ACC112 (cell line): ENCODE results near the gene C3orf52.

Experiments used
- H2AFZ ChIP-seq: fragments of 200-600 bp; sonication (generic); one replicate; pipeline ENCODE4 v1.6.0; 2017; ENCODE audit warnings: antibody characterized with exemption, low read length; ENCODE audit not compliant: unreplicated experiment
- H3K27ac ChIP-seq: fragments of 200-600 bp; sonication (generic); 2 replicates; pipeline ENCODE4 v1.5.1; 2014; ENCODE audit warnings: low read depth, mild to moderate bottlenecking, antibody characterized with exemption, low read length, moderate library complexity
- H3K27me3 ChIP-seq: fragments of 200-600 bp; sonication (generic); 2 replicates; pipeline ENCODE4 v1.6.1; 2014; ENCODE audit warnings: mild to moderate bottlenecking, antibody characterized with exemption, low read length, moderate library complexity, mixed read lengths; ENCODE audit not compliant: insufficient read depth
- H3K36me3 ChIP-seq: fragments of 200-600 bp; sonication (generic); 2 replicates; pipeline ENCODE4 v1.6.1; 2016; ENCODE audit warnings: mild to moderate bottlenecking, antibody characterized with exemption, low read length, moderate library complexity, mixed read lengths; ENCODE audit not compliant: insufficient read depth
- H3K4me1 ChIP-seq: fragments of 200-600 bp; sonication (generic); one replicate; pipeline ENCODE4 v1.6.1; 2016; ENCODE audit warnings: low read length, mixed read lengths; ENCODE audit not compliant: insufficient read depth, unreplicated experiment, control insufficient read depth
- H3K4me3 ChIP-seq: fragments of 200-600 bp; sonication (generic); 2 replicates; pipeline ENCODE4 v1.5.1; 2014; ENCODE audit warnings: mild to moderate bottlenecking, low read depth, low read length
- H3K79me2 ChIP-seq: fragments of 200-600 bp; sonication (generic); one replicate; pipeline ENCODE4 v1.6.0; 2016; ENCODE audit warnings: low read length; ENCODE audit not compliant: control insufficient read depth, unreplicated experiment, insufficient read depth

C3orf52 gene

DNA sequence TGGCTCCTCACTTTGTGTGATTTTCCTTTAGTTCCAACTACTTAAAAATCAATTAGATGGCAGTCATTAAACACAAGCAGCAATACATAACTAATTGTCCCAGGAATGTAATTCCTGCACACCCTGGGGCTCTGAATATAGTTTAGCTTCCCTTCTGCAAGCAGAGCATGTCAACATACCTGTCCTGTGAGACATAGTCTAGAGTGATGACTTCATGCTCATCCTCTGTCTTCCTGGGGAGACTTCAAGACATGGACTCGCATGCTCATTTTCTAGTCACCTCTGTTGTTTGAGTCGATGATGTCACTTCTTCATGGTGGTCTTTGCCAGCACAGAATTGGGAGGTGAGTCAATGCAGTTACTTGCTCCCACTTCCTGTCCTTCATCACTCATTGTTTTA is 15.7 kb downstream of the C3orf52 start:
- Histone ChIP-seq H3K79me2 (peaks cover 5% of the 10 kb centered on the region), H3K4me1 (peaks cover 22% of the 10 kb centered on the region), H3K36me3 (no peaks in the 10 kb centered on the region), H3K27ac (no peak overlapping the region), H3K27me3 (no peaks in the 10 kb centered on the region), H2AFZ (no peak overlapping the region), H3K4me3 (no peak overlapping the region)

DNA sequence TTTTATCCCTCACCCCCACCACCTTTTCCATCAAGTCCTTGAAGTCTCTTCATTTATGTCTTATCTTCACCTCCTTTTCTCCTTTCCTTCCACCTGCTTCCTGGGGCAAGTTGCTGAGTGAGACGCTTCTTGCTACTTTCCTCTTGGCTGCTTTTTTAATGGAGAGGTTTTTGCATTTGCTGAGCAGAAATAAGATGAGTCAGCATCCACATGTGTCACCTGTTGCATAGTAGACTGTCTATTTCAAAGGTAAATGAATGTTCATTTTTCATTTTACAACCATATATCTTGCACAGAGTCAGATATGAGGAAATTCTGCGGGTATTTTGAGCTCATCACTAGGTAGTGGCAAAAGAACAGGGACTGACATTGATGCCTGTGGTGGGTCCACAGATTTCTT is 18.6 kb downstream of the C3orf52 start:
- Histone ChIP-seq H3K27ac (no peak overlapping the region), H3K27me3 (no peaks in the 10 kb centered on the region), H2AFZ (no peak overlapping the region), H3K79me2 (no peaks in the 10 kb centered on the region), H3K36me3 (no peaks in the 10 kb centered on the region), H3K4me3 (no peak overlapping the region), H3K4me1 (peaks cover 13% of the 10 kb centered on the region)

DNA sequence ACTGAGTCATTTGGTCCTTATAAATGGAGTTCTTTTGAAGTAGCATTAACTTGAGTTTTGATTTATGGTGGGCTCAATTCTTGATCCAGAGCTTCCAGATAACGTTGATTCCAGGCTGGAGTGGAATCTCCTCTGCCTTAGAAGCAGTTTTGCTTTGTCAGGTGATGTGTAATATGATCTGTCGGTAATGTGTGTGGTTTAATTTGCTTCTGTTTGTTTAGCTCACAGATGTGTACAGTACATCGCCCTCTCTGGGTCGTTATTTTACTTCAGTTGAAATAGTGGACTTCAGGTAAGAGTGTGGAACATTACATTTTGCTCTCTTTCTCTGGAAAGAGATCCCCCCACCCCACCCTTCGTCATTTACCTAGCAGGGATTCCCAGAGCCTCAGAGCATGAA is 23.1 kb downstream of the C3orf52 start:
- Histone ChIP-seq H3K36me3 (no peaks in the 10 kb centered on the region; the same call in 1 of the 2 replicates), H3K4me1 (no peaks in the 10 kb centered on the region), H3K79me2 (no peaks in the 10 kb centered on the region), H2AFZ (no peak overlapping the region), H3K4me3 (no peak overlapping the region), H3K27ac (no peak overlapping the region), H3K27me3 (no peaks in the 10 kb centered on the region)

DNA sequence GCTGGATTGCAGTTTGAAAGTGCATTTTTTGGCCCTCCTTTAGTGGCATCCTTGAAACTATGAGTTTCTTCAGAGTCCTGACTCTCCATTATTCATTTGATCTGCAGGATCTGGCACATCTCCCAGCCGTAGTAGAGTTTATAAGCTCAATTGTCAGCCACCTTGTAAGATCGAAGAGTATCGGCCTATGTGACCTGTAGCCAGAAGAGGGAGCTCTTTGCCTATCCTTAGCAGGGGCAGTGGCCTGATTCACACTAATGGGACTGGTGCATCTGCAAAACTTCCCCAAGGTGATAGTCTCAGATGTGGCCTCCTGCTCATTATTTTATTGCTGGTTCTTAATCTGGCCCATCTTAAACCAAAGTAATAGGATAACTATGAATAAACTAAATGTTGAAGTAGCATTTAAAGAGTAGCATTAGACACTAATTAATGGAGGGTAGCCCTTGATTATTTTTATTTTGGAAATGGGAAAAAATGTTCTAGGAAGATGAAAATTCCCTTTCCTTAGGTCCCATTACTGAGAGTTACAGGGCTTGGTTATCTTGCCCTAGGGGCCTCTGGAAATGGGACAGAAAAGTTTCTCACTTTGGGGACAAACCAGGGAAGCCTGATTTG is 25.7 kb downstream of the C3orf52 start:
- no peaks in the 10 kb centered on the region for H3K27me3 ChIP-seq
- H3K36me3 ChIP-seq, result no peaks in the 10 kb centered on the region; the same call in 1 of the 2 replicates
- no peak overlapping the region for H3K4me3 ChIP-seq
- no peaks in the 10 kb centered on the region for H3K79me2 ChIP-seq
- H3K4me1 ChIP-seq, result no peaks in the 10 kb centered on the region
- no peak overlapping the region for H3K27ac ChIP-seq
- no peak overlapping the region for H2AFZ ChIP-seq

DNA sequence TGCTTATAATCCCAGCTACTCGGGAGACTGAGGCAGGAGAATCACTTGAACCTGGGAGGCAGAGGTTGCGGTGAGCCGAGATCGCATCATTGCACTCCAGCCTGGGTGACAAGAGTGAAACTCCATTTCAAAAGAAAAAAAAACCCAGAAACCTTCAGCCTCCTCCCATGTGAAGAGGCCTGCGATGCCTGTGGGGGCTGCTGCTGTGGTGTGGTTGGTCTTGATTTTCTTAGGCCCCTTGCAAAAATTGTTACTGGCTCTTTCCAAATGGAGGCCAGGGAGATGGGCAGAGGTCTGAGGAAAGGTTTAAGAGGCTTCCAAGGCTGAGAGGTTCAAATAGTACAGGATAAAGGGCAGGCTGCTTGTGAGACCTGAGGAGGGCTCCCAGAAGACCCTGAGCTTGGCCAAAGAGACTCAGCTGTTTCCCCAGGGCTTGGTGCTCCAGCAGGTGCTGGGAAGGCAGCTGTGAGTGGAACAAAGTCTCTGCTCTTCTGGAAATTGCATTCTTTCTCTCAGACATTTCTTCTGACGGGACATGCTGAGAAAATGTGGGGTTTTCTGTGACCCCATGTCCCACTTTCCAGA is 28.5 kb downstream of the C3orf52 start:
- Histone ChIP-seq H3K4me3 (no peak overlapping the region), H2AFZ (no peak overlapping the region), H3K36me3 (no peaks in the 10 kb centered on the region; the same call in 1 of the 2 replicates), H3K27ac (no peak overlapping the region), H3K4me1 (no peaks in the 10 kb centered on the region), H3K79me2 (no peaks in the 10 kb centered on the region), H3K27me3 (no peaks in the 10 kb centered on the region)

DNA sequence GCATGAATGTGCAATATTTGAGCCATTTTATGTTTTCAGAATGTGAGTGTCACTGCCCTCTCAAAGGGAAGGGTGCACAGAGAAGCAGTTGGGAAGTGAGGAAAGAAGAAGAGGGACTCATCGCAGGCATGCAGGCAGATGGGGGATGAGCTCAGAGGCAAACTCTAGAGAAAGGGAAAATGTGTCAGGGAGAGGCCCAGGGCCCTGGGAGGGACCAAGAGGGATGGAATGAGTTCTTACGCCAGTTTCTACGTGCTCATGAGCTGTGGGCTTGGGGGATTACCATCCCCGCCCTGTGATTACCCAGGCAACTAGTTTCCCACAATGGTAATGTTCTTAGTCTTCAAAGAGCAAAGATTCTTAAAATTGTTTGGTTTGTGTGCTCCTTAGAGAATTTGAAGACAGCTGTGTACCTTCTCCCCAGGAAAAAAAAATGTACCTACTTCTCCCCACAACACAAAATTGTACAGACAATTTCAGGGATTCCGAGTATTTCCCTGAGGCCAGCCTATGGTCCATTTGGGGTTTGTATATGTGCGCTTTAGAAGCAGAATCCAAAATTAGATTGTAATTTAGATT is 29.1 kb downstream of the C3orf52 start:
- no peaks in the 10 kb centered on the region for H3K27me3 ChIP-seq
- no peak overlapping the region for H3K27ac ChIP-seq
- no peaks in the 10 kb centered on the region for H3K79me2 ChIP-seq
- no peaks in the 10 kb centered on the region for H3K4me1 ChIP-seq
- H3K4me3 ChIP-seq, result no peak overlapping the region
- no peaks in the 10 kb centered on the region; the same call in 1 of the 2 replicates for H3K36me3 ChIP-seq
- H2AFZ ChIP-seq, result no peak overlapping the region

DNA sequence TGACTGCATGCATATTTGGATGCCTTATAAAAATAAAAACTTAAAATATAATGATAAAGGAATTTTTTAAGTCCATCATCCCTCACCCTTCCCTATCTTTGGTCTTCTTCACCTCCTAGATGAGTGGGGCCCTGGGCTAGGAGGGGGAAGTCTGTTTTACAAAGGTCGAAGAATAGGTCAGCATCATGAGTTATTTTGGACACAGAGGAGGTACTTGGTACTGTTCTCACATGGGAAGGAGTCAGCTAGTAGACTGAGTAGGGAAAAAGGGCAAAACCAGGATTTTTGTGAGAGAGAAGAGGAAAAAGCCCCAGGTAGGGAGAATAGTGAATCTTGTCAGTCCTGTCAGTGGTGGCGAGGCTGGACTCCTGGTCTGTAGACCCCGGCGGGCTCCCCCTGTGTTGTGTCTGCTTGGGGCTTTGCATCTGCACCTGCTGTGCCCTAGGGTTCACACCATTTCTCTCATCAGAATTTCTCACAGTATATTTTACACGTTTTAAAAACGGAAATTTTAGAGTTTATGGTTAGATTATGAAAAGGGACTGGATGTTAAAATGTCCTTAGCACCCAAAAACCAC is 29.7 kb downstream of the C3orf52 start:
- Histone ChIP-seq H3K4me3 (no peak overlapping the region), H3K36me3 (no peaks in the 10 kb centered on the region; the same call in 1 of the 2 replicates)

DNA sequence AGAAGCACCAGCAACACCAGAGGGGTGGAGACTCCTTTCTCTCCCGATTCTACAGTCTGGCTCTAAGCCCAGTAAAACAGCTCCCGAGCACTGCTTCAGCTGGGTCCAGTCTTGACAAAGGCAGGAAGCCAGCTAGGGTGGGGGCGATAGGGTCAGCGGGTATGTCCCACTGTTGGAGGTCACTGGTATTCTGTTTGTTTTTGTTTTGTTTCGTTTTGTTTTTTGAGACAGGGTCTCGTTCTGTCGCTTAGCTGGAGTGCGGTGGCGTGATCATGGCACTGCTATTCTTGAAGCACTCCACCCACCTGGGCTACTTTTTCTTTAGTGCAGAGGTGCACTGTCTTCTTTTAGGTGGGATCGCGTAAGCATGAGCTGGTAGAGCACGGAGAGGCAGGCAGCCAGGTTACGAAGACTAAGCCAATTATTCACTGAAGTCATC is 30.6 kb downstream of the C3orf52 start:
- Histone ChIP-seq H3K4me1 (no peaks in the 10 kb centered on the region), H2AFZ (no peak overlapping the region), H3K27me3 (no peaks in the 10 kb centered on the region), H3K79me2 (no peaks in the 10 kb centered on the region), H3K4me3 (no peak overlapping the region), H3K27ac (no peak overlapping the region), H3K36me3 (no peaks in the 10 kb centered on the region; the same call in 1 of the 2 replicates)

More for the DNA sequence above, 29.7 kb downstream of the C3orf52 start:
- Histone ChIP-seq H3K79me2 (no peaks in the 10 kb centered on the region), H2AFZ (no peak overlapping the region), H3K27ac (no peak overlapping the region), H3K4me1 (no peaks in the 10 kb centered on the region), H3K27me3 (no peaks in the 10 kb centered on the region)

DNA sequence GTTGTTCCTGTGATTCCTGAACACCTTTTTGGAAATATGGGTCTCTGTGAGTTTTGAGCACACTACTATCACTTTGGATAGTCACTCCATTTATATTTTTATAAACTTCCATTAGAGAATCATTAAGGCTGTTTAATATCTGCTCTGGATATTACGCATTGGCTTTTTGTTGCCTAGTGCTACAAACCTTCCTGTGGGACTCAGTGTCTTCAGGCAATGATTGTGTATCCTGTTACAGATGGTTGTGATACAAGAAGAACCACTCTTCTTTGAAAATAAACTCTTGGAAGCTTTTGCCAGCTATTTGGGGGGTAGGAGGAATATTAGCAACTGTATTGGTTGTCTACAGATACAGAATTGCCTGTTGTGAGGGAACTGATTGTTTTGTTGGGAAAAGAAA is 31.2 kb downstream of the C3orf52 start:
- H3K79me2 ChIP-seq, result no peaks in the 10 kb centered on the region
- H2AFZ ChIP-seq, result no peak overlapping the region
- no peaks in the 10 kb centered on the region for H3K4me1 ChIP-seq
- no peak overlapping the region for H3K4me3 ChIP-seq
- no peaks in the 10 kb centered on the region; the same call in 1 of the 2 replicates for H3K36me3 ChIP-seq
- no peaks in the 10 kb centered on the region for H3K27me3 ChIP-seq
- H3K27ac ChIP-seq, result no peak overlapping the region

DNA sequence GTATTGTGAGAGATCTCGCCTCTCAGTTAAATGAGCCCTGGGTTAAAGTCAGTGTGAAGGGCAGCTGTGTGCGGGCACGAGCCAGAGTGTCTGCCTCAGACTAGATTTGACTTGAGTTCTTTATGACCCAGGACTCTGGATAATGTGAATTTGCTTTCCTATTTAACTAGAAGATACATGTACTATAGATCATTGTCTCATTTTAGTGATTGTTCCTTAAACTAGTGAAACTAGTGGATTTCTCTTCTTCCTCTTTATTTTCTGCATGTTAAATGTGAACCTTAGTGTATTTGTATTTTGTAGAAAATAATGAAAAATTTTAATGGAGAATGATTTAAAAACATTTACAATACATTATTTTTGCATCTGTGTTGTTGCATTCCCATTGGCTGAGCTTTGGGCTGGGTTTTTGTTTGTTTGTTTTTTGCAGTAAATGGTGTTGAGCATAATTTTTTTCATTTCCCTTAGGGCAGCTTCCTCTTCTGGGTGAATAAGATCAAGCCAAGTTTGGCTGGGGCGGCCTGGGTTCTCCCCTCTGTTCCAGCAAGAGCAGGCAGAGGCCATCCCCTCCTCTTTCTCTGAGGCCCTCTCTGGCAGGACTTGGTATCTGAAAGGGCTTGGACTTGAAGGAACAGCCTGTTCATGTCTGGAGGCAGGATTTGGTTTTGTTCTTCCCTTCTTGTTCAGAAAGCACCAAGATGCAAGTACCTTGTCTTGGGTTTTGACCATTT is 31.8 kb downstream of the C3orf52 start:
- H3K4me1 ChIP-seq, result no peaks in the 10 kb centered on the region
- H3K4me3 ChIP-seq, result no peak overlapping the region
- H3K79me2 ChIP-seq, result no peaks in the 10 kb centered on the region
- H3K36me3 ChIP-seq, result no peaks in the 10 kb centered on the region; the same call in 1 of the 2 replicates
- no peak overlapping the region for H2AFZ ChIP-seq
- H3K27ac ChIP-seq, result no peak overlapping the region
- no peaks in the 10 kb centered on the region for H3K27me3 ChIP-seq
